Muscle of leg (tissue), 11 donors: ENCODE data around the gene ITPR2. TPM values are rescaled to one million over a fixed set of nuclear protein-coding genes. Genes with fewer than 3 reads are reported as not detected.

Source experiments
- DNase-seq: peaks from one replicate; pipeline ENCODE4 v3.0.0; 2013
- H3K27ac ChIP-seq: one replicate; pipeline ENCODE4 v1.5.1; 2013; ENCODE audit warnings: mild to moderate bottlenecking, low read length, control low read depth
- H3K27me3 ChIP-seq: one replicate; pipeline ENCODE4 v1.6.1; 2013; ENCODE audit warnings: low read length; ENCODE audit not compliant: control insufficient read depth, insufficient read depth
- H3K36me3 ChIP-seq: one replicate; pipeline ENCODE4 v1.6.1; 2013; ENCODE audit warnings: low read length; ENCODE audit not compliant: control insufficient read depth, insufficient read depth
- H3K4me1 ChIP-seq: one replicate; pipeline ENCODE4 v1.6.1; 2013; ENCODE audit warnings: low read length; ENCODE audit not compliant: control insufficient read depth, insufficient read depth
- H3K4me3 ChIP-seq: one replicate; pipeline ENCODE4 v1.5.1; 2013; ENCODE audit warnings: low read length, control low read depth
- H3K9me3 ChIP-seq: replicated peaks from 2 replicates; pipeline ENCODE4 v1.6.1; 2013; ENCODE audit warnings: low read depth, low read length; ENCODE audit not compliant: control insufficient read depth
- WGBS: methylation state at CpG from one replicate; pipeline ENCODE4 v1.1.5; 2013; ENCODE audit warnings: missing lambda C conversion rate; ENCODE audit not compliant: insufficient coverage; 5-methylcytosine and 5-hydroxymethylcytosine counted together
- polyA plus RNA-seq, 8 donors: library from polyadenylated mRNA; unstranded; fragments of 120-200 nt; gene quantifications; one replicate each; pipeline versions ENCODE4 v1.2.1 to v1.2.3, GENCODE V29; 2013; ENCODE audit warnings: inconsistent platforms in 1 of 8, low replicate concordance in 1 of 8; ENCODE audit not compliant: insufficient read length in 8 of 8, insufficient read depth in 1 of 8
- total RNA-seq: library from RNA; stranded (reverse); fragments of 120-200 nt; gene quantifications from one replicate; pipeline ENCODE4 v1.2.4, GENCODE V29; 2013

The ITPR2 gene
- total and polyA plus RNA-seq, 9 donors: 1.9 to 5.8 (median 3.5) TPM

DNA sequence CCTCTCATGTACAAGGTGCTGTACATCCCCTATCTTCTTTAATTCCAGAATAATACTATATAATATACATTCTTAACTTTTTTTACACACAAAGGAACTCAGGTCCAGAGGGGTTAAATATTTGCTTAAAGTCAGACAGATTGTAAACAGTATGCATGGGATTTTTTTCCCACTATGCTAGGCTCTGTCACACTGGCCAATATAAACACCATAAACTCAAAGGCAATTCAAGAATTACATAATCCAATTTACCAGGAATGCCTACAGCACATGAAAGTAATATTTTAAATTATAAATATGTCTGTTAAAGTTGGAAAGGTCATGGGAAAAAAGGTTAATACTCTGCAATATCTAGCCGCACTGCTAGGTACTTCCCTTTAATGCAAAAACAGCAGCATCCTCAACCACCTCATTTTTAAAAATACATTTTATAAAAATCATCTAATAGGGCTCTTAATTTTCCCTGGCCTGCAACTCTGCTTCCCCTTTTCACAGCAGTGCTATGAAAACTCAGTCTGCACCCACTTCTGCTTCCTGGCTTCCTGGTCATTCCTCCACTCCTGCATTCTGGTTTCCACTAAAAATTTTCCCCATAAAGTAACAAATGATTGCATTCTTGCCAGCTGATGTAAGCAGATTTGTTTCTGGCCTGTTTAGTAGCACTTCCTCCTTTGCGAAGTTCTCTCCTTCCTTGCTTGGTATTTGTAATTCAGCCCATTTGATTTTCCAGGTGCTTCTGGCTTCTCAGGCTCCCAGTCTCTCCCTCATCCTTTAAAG is 128.1 kb downstream of the ITPR2 start:
- Histone ChIP-seq H3K36me3 (no peaks in the 10 kb centered on the region), H3K4me3 (no peak overlapping the region), H3K27me3 (no peaks in the 10 kb centered on the region), H3K27ac (no peak overlapping the region), H3K9me3 (no peaks in the 10 kb centered on the region), H3K4me1 (no peaks in the 10 kb centered on the region)
- DNase-seq: peak; percentile 80
- WGBS: 0% methylated on average over 1 of the region's 2 CpGs

DNA sequence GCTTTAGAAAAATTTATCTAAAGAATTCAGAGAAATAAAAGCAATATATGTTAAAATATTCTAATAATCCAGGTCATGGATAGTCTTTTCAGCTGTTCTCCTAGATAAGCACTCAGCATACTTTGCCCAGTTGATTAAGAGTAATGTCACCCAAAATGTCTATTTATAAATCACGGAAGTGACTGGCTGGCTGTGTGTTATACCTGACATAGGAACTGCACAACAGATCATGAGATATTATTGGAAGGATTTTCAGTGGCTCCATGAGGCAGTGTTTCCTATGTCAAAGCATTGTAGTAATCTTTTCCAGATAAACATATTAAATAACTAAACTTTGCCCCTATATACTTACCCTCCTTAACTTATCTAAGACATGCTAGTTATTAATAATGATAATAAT is 128.8 kb downstream of the ITPR2 start:
- no peaks in the 10 kb centered on the region for H3K9me3 ChIP-seq
- no CpG with 5 or more reads among the region's 1 CpG for WGBS

DNA sequence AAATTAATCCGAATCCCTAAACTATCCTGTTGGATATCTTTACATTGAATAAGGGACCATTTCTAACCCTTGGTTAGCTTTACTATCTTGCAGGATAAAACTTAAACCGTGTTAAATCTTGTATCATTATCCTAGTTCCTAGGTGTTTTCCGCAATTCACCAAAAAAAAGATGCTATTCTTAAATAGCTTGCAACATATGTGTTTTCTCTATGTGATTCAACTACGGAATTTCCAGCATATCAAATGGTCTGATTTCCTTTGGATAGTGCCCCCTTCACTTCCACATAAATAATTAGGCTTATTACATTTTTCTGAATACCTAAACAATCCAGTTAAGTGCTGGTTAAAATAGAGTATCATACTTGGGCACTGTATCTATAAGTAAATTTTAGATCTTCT is 130.3 kb downstream of the ITPR2 start:
- Histone ChIP-seq H3K4me3 (no peak overlapping the region), H3K27ac (no peak overlapping the region), H3K27me3 (no peaks in the 10 kb centered on the region), H3K9me3 (no peaks in the 10 kb centered on the region), H3K36me3 (no peaks in the 10 kb centered on the region), H3K4me1 (no peaks in the 10 kb centered on the region)
- WGBS: no CpG with 5 or more reads among the region's 4 CpGs
- no peak for DNase-seq

More for the DNA sequence above, 128.8 kb downstream of the ITPR2 start:
- no peak for DNase-seq
- no peak overlapping the region for H3K27ac ChIP-seq
- H3K27me3 ChIP-seq: no peaks in the 10 kb centered on the region
- H3K36me3 ChIP-seq: no peaks in the 10 kb centered on the region
- H3K4me1 ChIP-seq: no peaks in the 10 kb centered on the region
- H3K4me3 ChIP-seq: no peak overlapping the region

DNA sequence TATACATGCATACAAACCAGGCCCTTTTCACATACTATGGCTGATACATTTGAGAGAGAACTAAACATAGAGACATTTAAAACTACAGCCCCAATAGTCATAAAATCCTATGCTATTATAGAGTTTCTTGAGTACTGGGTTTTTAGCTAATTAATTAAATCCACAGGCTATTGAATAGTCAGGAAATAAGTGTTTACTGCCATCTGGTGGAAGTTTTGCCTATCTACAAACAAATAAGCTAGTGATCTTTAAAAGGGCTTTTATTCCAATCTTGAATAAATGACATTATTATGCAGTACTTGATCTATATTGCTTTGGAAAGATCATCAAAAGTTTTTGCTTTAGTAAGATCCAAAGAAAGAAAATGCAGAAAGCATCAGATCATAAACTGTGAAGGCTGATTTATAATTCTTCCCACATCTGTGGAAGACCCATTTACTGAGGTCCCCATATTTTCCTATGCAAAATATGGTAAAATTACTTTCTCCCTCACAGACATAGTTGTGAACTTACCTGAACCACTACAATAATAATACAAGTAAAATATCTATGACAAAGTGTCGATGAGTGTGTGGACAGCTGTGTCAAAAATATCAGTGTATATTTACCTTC is 131.3 kb downstream of the ITPR2 start:
- Histone ChIP-seq H3K36me3 (no peaks in the 10 kb centered on the region), H3K27ac (no peak overlapping the region), H3K9me3 (no peaks in the 10 kb centered on the region), H3K4me1 (no peaks in the 10 kb centered on the region), H3K4me3 (no peak overlapping the region), H3K27me3 (no peaks in the 10 kb centered on the region)
- DNase-seq: peak; percentile 54
- WGBS: no CpG with 5 or more reads among the region's 1 CpG

DNA sequence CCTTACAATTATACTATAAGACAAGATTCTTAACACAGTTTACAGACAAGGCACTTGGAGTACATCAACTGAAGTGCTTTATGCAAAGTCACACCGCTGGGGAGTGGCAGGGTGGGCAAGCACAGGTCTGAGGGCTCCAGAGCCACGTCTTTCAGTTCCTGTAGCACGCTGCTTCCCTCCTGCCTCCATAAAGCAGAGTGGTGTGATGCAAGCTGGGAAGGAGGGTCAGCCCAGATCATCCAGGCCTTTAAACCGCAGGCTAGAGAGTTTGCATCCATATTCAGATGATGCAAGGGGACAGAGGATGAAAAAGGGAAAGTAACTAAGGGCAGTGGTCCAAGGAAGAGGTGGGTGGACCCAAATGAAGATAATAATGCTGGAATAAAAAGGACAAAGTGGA is 132.6 kb downstream of the ITPR2 start:
- no peak for DNase-seq
- 71% methylated on average over 4 of the region's 4 CpGs for WGBS
- Histone ChIP-seq H3K4me1 (no peaks in the 10 kb centered on the region), H3K27me3 (no peaks in the 10 kb centered on the region), H3K9me3 (no peaks in the 10 kb centered on the region), H3K27ac (no peak overlapping the region), H3K4me3 (no peak overlapping the region), H3K36me3 (no peaks in the 10 kb centered on the region)

DNA sequence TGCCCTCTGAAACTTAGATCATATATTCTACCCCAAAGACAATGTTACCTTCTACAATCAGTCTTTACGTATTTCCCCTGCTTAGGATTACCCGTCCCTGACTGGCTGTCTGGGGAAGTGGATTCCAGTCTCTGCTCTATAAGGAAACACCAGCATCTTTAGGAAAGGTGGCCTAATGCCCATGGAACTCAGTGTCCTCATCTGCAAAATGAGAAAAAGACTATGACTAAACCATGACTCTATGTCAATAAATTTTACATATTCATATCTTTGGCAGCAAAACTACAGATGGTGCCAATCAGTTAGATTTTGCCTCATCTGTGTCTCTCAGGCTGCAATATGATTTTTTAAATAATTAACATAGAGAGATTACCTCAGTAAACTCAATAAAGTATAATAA is 133.8 kb downstream of the ITPR2 start:
- Histone ChIP-seq H3K4me1 (no peaks in the 10 kb centered on the region), H3K4me3 (no peak overlapping the region), H3K36me3 (no peaks in the 10 kb centered on the region), H3K27ac (no peak overlapping the region), H3K9me3 (no peaks in the 10 kb centered on the region), H3K27me3 (no peaks in the 10 kb centered on the region)
- 80% methylated on average over 1 of the region's 2 CpGs for WGBS
- DNase-seq: no peak

DNA sequence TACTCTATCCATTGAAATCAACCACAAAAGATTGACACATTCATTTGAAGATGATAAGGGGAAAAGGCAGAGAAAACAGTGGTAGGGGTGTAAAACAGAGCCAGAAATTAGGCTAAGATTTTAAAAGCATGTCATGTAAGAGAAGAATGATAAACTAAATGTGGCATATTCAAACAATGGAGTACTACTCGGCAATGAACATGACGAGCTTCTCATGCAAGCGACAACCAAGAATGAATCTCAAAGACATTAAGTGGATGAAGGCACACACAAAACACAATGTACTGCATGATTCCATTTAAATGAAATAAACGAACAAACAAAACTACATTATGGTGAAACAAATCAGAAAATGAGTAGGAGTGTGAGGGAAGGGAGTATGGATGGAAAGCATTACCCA is 134.8 kb downstream of the ITPR2 start:
- Histone ChIP-seq H3K4me3 (no peak overlapping the region), H3K9me3 (no peaks in the 10 kb centered on the region), H3K4me1 (no peaks in the 10 kb centered on the region), H3K27me3 (no peaks in the 10 kb centered on the region), H3K27ac (no peak overlapping the region), H3K36me3 (no peaks in the 10 kb centered on the region)
- DNase-seq: no peak
- WGBS: no CpG with 5 or more reads among the region's 4 CpGs

DNA sequence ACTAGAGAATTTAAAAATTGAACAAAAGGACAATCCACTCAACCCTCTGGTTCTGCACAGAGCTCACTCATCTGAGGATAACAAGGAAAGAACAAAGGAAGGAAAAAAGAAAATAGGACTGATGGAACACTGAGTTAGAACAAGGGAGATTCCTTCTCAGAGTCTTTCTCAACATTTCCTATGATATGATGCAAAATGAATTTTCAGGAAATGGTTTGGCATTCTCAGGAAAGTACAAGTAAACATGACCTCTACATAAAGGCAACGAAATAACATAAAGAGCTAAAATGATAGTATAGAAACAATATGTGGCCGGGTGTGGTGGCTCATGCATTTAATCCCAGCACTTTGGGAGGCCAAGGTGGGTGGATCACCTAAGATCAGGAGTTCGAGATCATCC is 135.8 kb downstream of the ITPR2 start:
- H3K27ac ChIP-seq: no peak overlapping the region
- H3K36me3 ChIP-seq: no peaks in the 10 kb centered on the region
- no peaks in the 10 kb centered on the region for H3K4me1 ChIP-seq
- H3K27me3 ChIP-seq: no peaks in the 10 kb centered on the region
- DNase-seq: no peak
- H3K4me3 ChIP-seq: no peak overlapping the region
- 71% methylated on average over 2 of the region's 3 CpGs for WGBS
- H3K9me3 ChIP-seq: no peaks in the 10 kb centered on the region

DNA sequence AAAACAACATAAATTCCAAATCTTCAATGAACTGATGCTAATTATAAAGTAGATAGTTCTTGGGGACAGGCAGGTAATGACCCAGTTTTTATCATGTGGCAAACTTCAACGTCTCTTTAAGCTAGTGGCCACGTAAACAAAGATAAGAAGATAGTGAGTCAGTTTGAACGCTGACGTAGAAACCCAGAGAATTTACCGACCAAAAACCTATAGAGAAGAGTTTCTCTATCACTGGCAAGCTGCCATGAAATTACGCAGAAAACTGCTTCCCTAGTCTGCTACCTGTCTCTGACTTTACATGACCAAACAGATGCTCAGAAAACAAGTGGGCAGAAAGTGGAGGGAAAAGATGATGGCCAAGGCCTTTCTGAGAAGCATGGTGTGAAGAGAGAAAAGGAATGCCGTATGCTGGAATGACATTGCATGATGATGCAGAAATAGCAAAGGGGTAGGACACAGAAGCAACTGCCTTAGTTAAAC is 136.3 kb downstream of the ITPR2 start:
- Histone ChIP-seq H3K36me3 (no peaks in the 10 kb centered on the region), H3K9me3 (no peaks in the 10 kb centered on the region), H3K27ac (no peak overlapping the region), H3K27me3 (no peaks in the 10 kb centered on the region), H3K4me1 (no peaks in the 10 kb centered on the region), H3K4me3 (no peak overlapping the region)
- 94% methylated on average over 1 of the region's 7 CpGs for WGBS
- DNase-seq: no peak

DNA sequence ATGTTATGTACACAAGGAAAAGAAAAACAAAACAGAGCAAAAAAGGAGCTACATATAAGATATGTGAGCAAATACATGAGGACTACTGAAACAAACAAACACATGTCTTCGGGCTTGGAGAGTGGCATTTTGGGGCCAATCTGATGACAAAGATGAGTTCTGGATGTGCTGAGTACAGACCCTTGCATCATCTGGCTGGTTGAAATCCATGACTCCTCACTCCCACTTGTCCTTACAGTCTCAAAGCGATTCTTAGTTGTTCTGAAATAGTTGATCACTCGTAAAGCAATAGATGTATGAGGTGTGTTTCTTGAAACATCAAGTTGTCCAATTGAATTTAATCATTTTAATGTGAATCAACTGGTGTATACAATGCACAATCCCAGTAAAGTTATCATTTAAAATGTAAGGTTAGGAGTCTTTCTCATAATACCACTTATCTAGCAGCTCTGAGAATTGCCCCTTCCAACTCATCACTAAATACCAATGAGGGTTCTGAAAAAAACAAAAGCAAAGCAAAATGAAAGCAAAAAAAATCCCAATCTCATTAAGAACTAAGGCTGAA is 136.9 kb downstream of the ITPR2 start:
- Histone ChIP-seq H3K27me3 (no peaks in the 10 kb centered on the region), H3K27ac (no peak overlapping the region), H3K9me3 (no peaks in the 10 kb centered on the region), H3K4me1 (no peaks in the 10 kb centered on the region), H3K36me3 (no peaks in the 10 kb centered on the region), H3K4me3 (no peak overlapping the region)
- DNase-seq: no peak
- WGBS: no CpG with 5 or more reads among the region's 3 CpGs
